GM21515 (cell line): ENCODE measurements around the gene CCNYL1.

ENCODE experiments used
- ATAC-seq: cut with Tn5 transposase; IDR thresholded peaks from one replicate; pipeline ENCODE4 v1.9.1; 2021; ENCODE audit not compliant: unreplicated experiment

The CCNYL1 gene

GRCh38 chr2:207764096-207764630, 52.7 kb downstream of the CCNYL1 start:
- no peak for ATAC-seq

GRCh38 chr2:207765547-207765946, 54.1 kb downstream of the CCNYL1 start:
- ATAC-seq: no peak

GRCh38 chr2:207766041-207766551, 54.7 kb downstream of the CCNYL1 start:
- no peak for ATAC-seq

DNA sequence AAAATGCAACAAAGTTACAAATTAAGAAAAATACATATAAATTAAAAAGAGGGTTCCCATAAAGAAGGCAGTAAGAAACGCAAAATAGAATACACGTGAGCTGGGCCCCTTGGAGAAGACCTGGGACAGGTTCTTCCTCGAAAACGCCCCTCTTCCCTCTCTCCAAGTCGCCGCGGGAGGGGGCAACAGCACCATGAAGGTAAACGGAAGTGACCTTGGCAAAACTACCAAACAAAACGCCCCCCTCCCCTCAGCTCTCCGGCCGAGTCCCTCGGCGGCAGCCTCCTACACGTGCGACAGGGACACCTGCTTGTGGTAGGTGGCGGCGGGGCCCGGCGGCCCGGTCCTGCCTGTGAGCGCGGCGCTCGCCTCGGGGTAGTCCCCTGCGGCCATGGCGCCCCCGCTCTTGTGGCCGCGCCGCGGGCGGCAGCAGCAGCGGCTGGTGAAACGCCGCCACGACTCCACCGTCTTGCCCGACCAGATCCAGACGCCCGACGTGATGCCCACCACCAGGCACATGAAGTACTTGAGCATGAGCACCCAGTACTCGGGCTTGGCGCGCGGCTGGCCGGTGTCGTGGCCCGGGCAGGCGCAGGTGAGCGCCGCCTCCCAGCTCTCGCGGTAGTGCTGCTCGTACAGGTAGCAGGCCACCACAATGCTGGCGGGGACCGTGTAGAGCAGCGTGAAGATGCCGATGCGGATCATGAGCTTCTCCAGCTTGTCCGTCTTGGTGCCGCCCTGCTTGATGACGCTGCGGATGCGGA, 55.4 kb downstream of the CCNYL1 start:
- ATAC-seq: no peak

GRCh38 chr2:207767461-207768167, 56.2 kb downstream of the CCNYL1 start:
- no peak for ATAC-seq

- ATAC-seq: no peak
Measured at GRCh38 chr2:207768168-207768865, 56.9 kb downstream of the CCNYL1 start.

GRCh38 chr2:207768866-207769596, 57.6 kb downstream of the CCNYL1 start:
- peak; percentile 7 for ATAC-seq

- ATAC-seq: no peak
Measured at GRCh38 chr2:207770602-207771404, 59.4 kb downstream of the CCNYL1 start.

DNA sequence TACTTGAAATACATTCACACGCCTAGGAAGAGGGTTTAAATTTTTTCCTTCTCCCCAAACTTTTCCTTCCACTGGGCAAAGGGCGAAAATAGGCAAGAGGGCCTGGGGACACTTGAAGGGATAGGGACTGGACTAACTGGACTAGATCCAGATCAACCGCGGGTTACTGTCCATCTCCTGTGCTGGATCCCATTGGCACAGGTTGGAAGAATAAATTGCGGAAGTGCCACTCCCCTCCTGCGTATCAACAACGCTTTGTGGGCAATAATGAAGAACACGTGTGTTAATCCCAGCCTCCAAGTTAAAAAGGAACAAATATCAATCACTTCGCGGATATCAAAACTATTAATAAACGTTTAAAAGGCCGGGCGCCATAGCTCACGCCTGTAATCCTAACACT, 60.0 kb downstream of the CCNYL1 start:
- ATAC-seq: no peak

DNA sequence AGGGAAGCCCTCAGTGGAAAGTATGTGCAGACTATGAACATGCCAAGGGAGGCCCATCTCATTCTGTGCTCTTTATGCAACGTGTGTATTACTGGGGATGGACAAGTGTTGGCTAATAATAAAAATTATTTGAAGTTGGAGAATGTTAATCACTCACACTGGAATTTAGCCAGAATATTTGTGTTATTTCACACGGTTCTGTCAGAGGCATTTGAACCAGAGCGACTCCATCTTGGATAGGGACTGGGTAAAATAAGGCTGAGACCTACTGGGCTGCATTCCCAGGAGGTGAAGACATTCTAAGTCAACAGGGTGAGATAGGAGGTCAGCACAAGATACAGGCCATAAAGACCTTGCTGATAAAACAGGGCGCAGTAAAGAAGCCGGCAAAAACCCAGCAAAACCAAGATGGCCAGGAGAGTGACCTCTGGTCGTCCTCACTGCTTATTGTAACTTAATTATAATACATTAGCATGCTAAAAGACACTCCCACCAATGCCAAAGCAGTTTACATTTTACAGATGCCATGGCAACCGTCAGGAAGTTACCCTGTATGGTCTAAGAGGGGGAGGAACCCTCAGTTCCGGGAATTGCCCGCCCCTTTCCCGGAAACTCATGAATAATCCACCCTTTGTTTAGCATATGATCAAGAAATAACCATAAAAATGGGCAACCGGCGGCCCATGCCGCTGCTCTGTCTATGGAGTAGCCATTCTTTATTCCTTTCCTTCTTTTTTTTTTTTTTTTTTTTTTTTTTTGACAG, 60.8 kb downstream of the CCNYL1 start:
- no peak for ATAC-seq

- no peak for ATAC-seq
Measured at GRCh38 chr2:207772844-207773205, 61.4 kb downstream of the CCNYL1 start.

- no peak for ATAC-seq
Measured at GRCh38 chr2:207775473-207775872, 64.0 kb downstream of the CCNYL1 start.

GRCh38 chr2:207777124-207777523, 65.7 kb downstream of the CCNYL1 start:
- ATAC-seq: no peak

DNA sequence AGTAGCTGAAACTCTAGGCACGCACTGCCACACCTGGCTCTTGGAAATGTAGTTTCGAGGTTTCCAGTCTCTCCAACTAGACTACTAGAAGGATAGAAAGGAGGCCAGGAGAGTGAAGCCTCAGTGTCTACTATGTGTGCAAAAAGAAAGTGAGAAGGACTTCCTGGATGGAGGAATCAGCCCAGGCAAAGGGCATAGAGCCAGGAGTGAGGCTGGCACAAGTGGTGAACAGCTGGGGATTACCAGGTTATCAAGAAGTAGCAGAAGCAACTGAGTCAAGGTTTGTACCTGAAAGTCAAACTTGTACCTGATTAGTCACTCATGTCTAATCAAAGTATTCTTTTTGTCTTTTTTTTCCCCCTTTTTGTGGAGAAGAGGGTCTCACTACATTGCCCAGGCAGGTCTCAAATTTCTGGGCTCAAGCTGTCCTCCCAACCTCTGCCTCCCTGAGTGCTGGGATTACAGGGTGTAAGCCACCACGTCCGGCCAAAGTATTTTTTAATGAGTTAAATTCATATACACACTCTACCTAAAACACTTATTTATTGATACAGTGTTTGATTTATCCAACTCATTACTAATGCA, 67.0 kb downstream of the CCNYL1 start:
- no peak for ATAC-seq

DNA sequence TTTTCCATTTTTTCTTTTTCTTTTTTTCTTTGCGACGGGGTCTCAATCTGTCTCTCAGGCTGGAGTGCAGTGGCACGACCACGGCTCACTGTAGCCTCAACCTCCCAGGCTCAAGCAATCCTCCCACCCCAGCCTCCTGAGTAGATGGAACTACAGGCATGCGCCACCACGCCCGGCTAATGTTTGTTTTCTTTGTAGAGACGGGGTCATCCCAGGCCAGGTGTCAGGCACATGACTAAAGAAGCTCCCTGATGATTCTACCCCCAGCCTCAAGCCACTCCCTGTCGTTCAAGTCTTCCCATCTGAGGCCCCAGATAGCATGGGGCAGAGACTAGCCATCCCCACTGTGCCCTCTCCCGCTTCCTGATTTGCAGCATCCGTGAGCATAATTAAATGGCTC, 68.1 kb downstream of the CCNYL1 start:
- ATAC-seq: no peak

- ATAC-seq: no peak
Measured at GRCh38 chr2:207782238-207783030, 71.0 kb downstream of the CCNYL1 start.

- ATAC-seq: no peak
Measured at GRCh38 chr2:207783514-207783913, 72.1 kb downstream of the CCNYL1 start.

- ATAC-seq: no peak
Measured at GRCh38 chr2:207784898-207785297, 73.5 kb downstream of the CCNYL1 start.
